H9 (cell line): ENCODE results near the gene PLXNC1. TPM values are rescaled to one million over a fixed set of nuclear protein-coding genes. Genes with fewer than 3 reads are reported as not detected.
A peak's percentile ranks its signal among the peaks of the same experiment; 100 is the strongest.

Source experiments
- DNase-seq: peaks from one replicate; pipeline ENCODE4 v3.0.0-alpha.2; 2017
- H2AFZ ChIP-seq: one replicate; pipeline ENCODE4 v1.6.1; 2013; ENCODE audit warnings: mild to moderate bottlenecking, low read length, control low read depth, moderate library complexity
- H2AK5ac ChIP-seq: 2 replicates; pipeline ENCODE4 v1.6.1; 2013; ENCODE audit warnings: low read length, control low read depth, mixed read lengths; ENCODE audit not compliant: insufficient read length
- H2BK120ac ChIP-seq: one replicate; pipeline ENCODE4 v1.6.1; 2013; ENCODE audit warnings: low read depth, mild to moderate bottlenecking, low read length, control low read depth, inconsistent platforms; ENCODE audit not compliant: poor library complexity, severe bottlenecking
- H2BK12ac ChIP-seq: 2 replicates; pipeline ENCODE4 v1.6.1; 2013; ENCODE audit warnings: low read length, control low read depth, mixed read lengths, low read depth; ENCODE audit not compliant: insufficient read length
- H2BK15ac ChIP-seq: 2 replicates; pipeline ENCODE4 v1.6.1; 2013; ENCODE audit warnings: low read depth, low read length, control low read depth
- H2BK20ac ChIP-seq: one replicate; pipeline ENCODE4 v1.6.1; 2013; ENCODE audit warnings: low read depth, mild to moderate bottlenecking, low read length, control low read depth, inconsistent platforms; ENCODE audit not compliant: poor library complexity, severe bottlenecking
- H2BK5ac ChIP-seq: 2 replicates; pipeline ENCODE4 v1.6.1; 2013; ENCODE audit warnings: low read length, control low read depth, mixed read lengths; ENCODE audit not compliant: insufficient read length
- H3K14ac ChIP-seq: 2 replicates; pipeline ENCODE4 v1.6.1; 2013; ENCODE audit warnings: low read length, control low read depth; ENCODE audit not compliant: insufficient read depth
- H3K18ac ChIP-seq: 2 replicates; pipeline ENCODE4 v1.6.1; 2013; ENCODE audit warnings: low read depth, mild to moderate bottlenecking, mixed read lengths, low read length, control low read depth; ENCODE audit not compliant: insufficient read length
- H3K23ac ChIP-seq: 2 replicates; pipeline ENCODE4 v1.6.1; 2013; ENCODE audit warnings: low read length, control low read depth, mixed read lengths, low read depth; ENCODE audit not compliant: insufficient read length
- H3K23me2 ChIP-seq: 2 replicates; pipeline ENCODE4 v1.6.1; 2013; ENCODE audit warnings: low read depth, mild to moderate bottlenecking, mixed read lengths, low read length, control low read depth; ENCODE audit not compliant: insufficient read length, poor library complexity, severe bottlenecking
- H3K27ac ChIP-seq: 2 replicates; pipeline ENCODE4 v1.5.1; 2013; ENCODE audit warnings: low read length, control low read depth, mixed read lengths, low read depth; ENCODE audit not compliant: insufficient read length
- H3K27me3 ChIP-seq: 2 replicates; pipeline ENCODE4 v1.6.1; 2013; ENCODE audit warnings: low read length, control low read depth, inconsistent platforms; ENCODE audit not compliant: insufficient read depth
- H3K4ac ChIP-seq: 2 replicates; pipeline ENCODE4 v1.6.1; 2013; ENCODE audit warnings: low read depth, mild to moderate bottlenecking, control low read depth, inconsistent platforms, low read length, moderate library complexity
- H3K4me1 ChIP-seq: 2 replicates; pipeline ENCODE4 v1.6.1; 2013; ENCODE audit warnings: low read length, control low read depth, inconsistent platforms; ENCODE audit not compliant: insufficient read depth
- H3K4me2 ChIP-seq: 2 replicates; pipeline ENCODE4 v1.6.1; 2013; ENCODE audit warnings: low read length, control low read depth, mixed read lengths; ENCODE audit not compliant: insufficient read length, insufficient read depth
- H3K56ac ChIP-seq: 2 replicates; pipeline ENCODE4 v1.6.1; 2013; ENCODE audit warnings: low read depth, mild to moderate bottlenecking, mixed read lengths, low read length, control low read depth; ENCODE audit not compliant: insufficient read length
- H3K79me1 ChIP-seq: 2 replicates; pipeline ENCODE4 v1.6.1; 2013; ENCODE audit warnings: low read depth, mild to moderate bottlenecking, moderate library complexity, low read length, control low read depth, inconsistent platforms; ENCODE audit not compliant: insufficient read depth, poor library complexity, severe bottlenecking
- H3K79me2 ChIP-seq: 2 replicates; pipeline ENCODE4 v1.6.1; 2013; ENCODE audit warnings: low read length, control low read depth, inconsistent platforms; ENCODE audit not compliant: insufficient read depth
- H3K9ac ChIP-seq: 2 replicates; pipeline ENCODE4 v1.6.1; 2013; ENCODE audit warnings: low read length, control low read depth, mixed read lengths; ENCODE audit not compliant: insufficient read length; ENCODE audit errors: extremely low read depth
- H3K9me3 ChIP-seq: one replicate; pipeline ENCODE4 v1.6.1; 2013; ENCODE audit warnings: low read depth, low read length, inconsistent platforms; ENCODE audit not compliant: control insufficient read depth
- H3T11ph ChIP-seq: one replicate; pipeline ENCODE4 v1.6.1; 2013; ENCODE audit warnings: mild to moderate bottlenecking, low read length, control low read depth, inconsistent platforms
- H4K20me1 ChIP-seq: one replicate; pipeline ENCODE4 v1.6.1; 2013; ENCODE audit not compliant: control insufficient read depth, insufficient read length, insufficient read depth
- H4K5ac ChIP-seq: 2 replicates; pipeline ENCODE4 v1.6.1; 2013; ENCODE audit warnings: low read depth, mild to moderate bottlenecking, mixed read lengths, low read length, control low read depth; ENCODE audit not compliant: insufficient read length
- H4K8ac ChIP-seq: replicated peaks from 2 replicates; pipeline ENCODE4 v1.6.1; 2013; ENCODE audit warnings: low read length, control low read depth, mixed read lengths, low read depth; ENCODE audit not compliant: insufficient read length
- H4K91ac ChIP-seq: 2 replicates; pipeline ENCODE4 v1.6.1; 2013; ENCODE audit warnings: low read depth, mild to moderate bottlenecking, moderate library complexity, mixed read lengths, low read length, control low read depth; ENCODE audit not compliant: insufficient read length
- H3K27ac Mint-ChIP-seq, 3 experiments: 2 replicates in 2 of 3; 3 replicates in 1 of 3; pipeline ENCODE4 v1.8.0; 2020 to 2021; ENCODE audit warnings: mixed read lengths in 3 of 3, mild to moderate bottlenecking in 1 of 3, moderate library complexity in 1 of 3
- H3K27me3 Mint-ChIP-seq: 2 replicates; pipeline ENCODE4 v1.8.0; 2021; ENCODE audit warnings: low read depth, mild to moderate bottlenecking, moderate library complexity, mixed read lengths
- H3K36me3 Mint-ChIP-seq, 3 experiments: 2 replicates in 2 of 3; 3 replicates in 1 of 3; pipeline ENCODE4 v1.8.0; 2020 to 2021; ENCODE audit warnings: low read depth in 3 of 3, mixed read lengths in 3 of 3; ENCODE audit not compliant: insufficient read depth in 1 of 3
- H3K4me1 Mint-ChIP-seq, 2 experiments: 2 replicates each; pipeline ENCODE4 v1.8.0; 2020; ENCODE audit warnings: mixed read lengths in 2 of 2
- H3K4me3 Mint-ChIP-seq, 2 experiments: 2 replicates in 1 of 2; 3 replicates in 1 of 2; pipeline ENCODE4 v1.8.0; 2020 to 2021; ENCODE audit warnings: mild to moderate bottlenecking in 2 of 2, mixed read lengths in 2 of 2, moderate library complexity in 1 of 2
- H3K9me3 Mint-ChIP-seq, 2 experiments: 2 replicates in 1 of 2; 3 replicates in 1 of 2; pipeline ENCODE4 v1.8.0; 2020; ENCODE audit warnings: mild to moderate bottlenecking in 2 of 2, mixed read lengths in 2 of 2, moderate library complexity in 1 of 2
- CTCF ChIP-seq: fragments of 200-600 bp; sonication (generic); conservative IDR thresholded peaks from 3 replicates; pipeline ENCODE4 v1.8.0; 2021; ENCODE audit warnings: antibody characterized with exemption, mild to moderate bottlenecking
- WGBS: extraction: QIAGEN DNeasy Blood & Tissue Kit; methylation state at CpG from one replicate; pipeline ENCODE4 v1.1.7; 2013; ENCODE audit warnings: missing lambda C conversion rate, low lambda C conversion rate, mixed read lengths; ENCODE audit not compliant: insufficient read length; ENCODE audit errors: extremely low coverage; 5-methylcytosine and 5-hydroxymethylcytosine counted together
- total RNA-seq: library from RNA; stranded (reverse); gene quantifications from 2 replicates; pipeline ENCODE4 v1.2.1, GENCODE V29; 2021

The PLXNC1 gene
- total RNA-seq, 1 experiment from 2014 or later: 1.2 TPM

GRCh38 chr12:94263011-94263811, 114.8 kb downstream of the PLXNC1 start:
- peak overlapping the region; percentile 23 for H3K18ac ChIP-seq
- no peaks in the 10 kb centered on the region for H3K23me2 ChIP-seq
- H3K27ac Mint-ChIP-seq: peak overlapping the region in 2 of 3 experiments; percentile 68 to 99; a peak in 4 of 7 replicates
- no peak overlapping the region for H3T11ph ChIP-seq
- no peak overlapping the region for H3K4me2 ChIP-seq
- H4K5ac ChIP-seq: no peak overlapping the region
- H3K4me1 Mint-ChIP-seq: peaks cover 60 to 66% of the 10 kb centered on the region in 2 experiments
- no peak overlapping the region for H3K56ac ChIP-seq
- H2AK5ac ChIP-seq: no peak overlapping the region
- peak overlapping the region; percentile 11; the same call in 1 of the 2 replicates for H3K14ac ChIP-seq
- H3K9me3 ChIP-seq: no peaks in the 10 kb centered on the region
- H3K4me3 Mint-ChIP-seq: 0 out of 5 replicates have a peak overlapping the region, but pooled peaks of 1 of the 2 experiments have one; percentile 19
- peak overlapping the region; percentile 1 for H3K27ac ChIP-seq
- H3K79me1 ChIP-seq: no peaks in the 10 kb centered on the region
- H3K9ac ChIP-seq: no peak overlapping the region
- H4K20me1 ChIP-seq: no peaks in the 10 kb centered on the region
- no peaks in the 10 kb centered on the region for H3K27me3 ChIP-seq
- H3K4ac ChIP-seq: no peak overlapping the region; the same call in 1 of the 2 replicates
- DNase-seq: no peak
- H2BK120ac ChIP-seq: no peak overlapping the region
- peaks cover 18% of the 10 kb centered on the region; the same call in 1 of the 2 replicates for H3K4me1 ChIP-seq
- no peak overlapping the region for H2BK5ac ChIP-seq
- H3K36me3 Mint-ChIP-seq: peaks cover 0 to 9% (median 4%) of the 10 kb centered on the region in 3 experiments; a peak in 4 of 7 replicates
- peaks cover 0 to 2% of the 10 kb centered on the region in 2 experiments; a peak in 2 of 5 replicates for H3K9me3 Mint-ChIP-seq
- no peaks in the 10 kb centered on the region for H3K79me2 ChIP-seq
- H3K27me3 Mint-ChIP-seq: peaks cover 13% of the 10 kb centered on the region
- H3K23ac ChIP-seq: no peak overlapping the region
- H4K91ac ChIP-seq: no peak overlapping the region
- H2BK15ac ChIP-seq: no peak overlapping the region
- TF ChIP-seq CTCF: no peak
- WGBS: no CpG with 5 or more reads among the region's 14 CpGs
- H2BK12ac ChIP-seq: peak overlapping the region; percentile 47
- peak overlapping the region; percentile 60 for H2BK20ac ChIP-seq
- no peak overlapping the region for H2AFZ ChIP-seq
- no peak overlapping the region for H4K8ac ChIP-seq
